H9 (cell line): ENCODE data around the gene SARS1. TPM values are rescaled to one million over a fixed set of nuclear protein-coding genes. Genes with fewer than 3 reads are reported as not detected.
"Not testable (repeated sequence)": the region's sequence is repeated elsewhere in the genome, so short reads cannot be mapped to it uniquely, and the experiment has no call there.

ENCODE experiments used
- DNase-seq: peaks from one replicate; pipeline ENCODE4 v3.0.0-alpha.2; 2017
- H2AFZ ChIP-seq: one replicate; pipeline ENCODE4 v1.6.1; 2013; ENCODE audit warnings: mild to moderate bottlenecking, low read length, control low read depth, moderate library complexity
- H2AK5ac ChIP-seq: 2 replicates; pipeline ENCODE4 v1.6.1; 2013; ENCODE audit warnings: low read length, control low read depth, mixed read lengths; ENCODE audit not compliant: insufficient read length
- H2BK120ac ChIP-seq: one replicate; pipeline ENCODE4 v1.6.1; 2013; ENCODE audit warnings: low read depth, mild to moderate bottlenecking, low read length, control low read depth, inconsistent platforms; ENCODE audit not compliant: poor library complexity, severe bottlenecking
- H2BK12ac ChIP-seq: 2 replicates; pipeline ENCODE4 v1.6.1; 2013; ENCODE audit warnings: low read length, control low read depth, mixed read lengths, low read depth; ENCODE audit not compliant: insufficient read length
- H2BK15ac ChIP-seq: 2 replicates; pipeline ENCODE4 v1.6.1; 2013; ENCODE audit warnings: low read depth, low read length, control low read depth
- H2BK20ac ChIP-seq: one replicate; pipeline ENCODE4 v1.6.1; 2013; ENCODE audit warnings: low read depth, mild to moderate bottlenecking, low read length, control low read depth, inconsistent platforms; ENCODE audit not compliant: poor library complexity, severe bottlenecking
- H2BK5ac ChIP-seq: 2 replicates; pipeline ENCODE4 v1.6.1; 2013; ENCODE audit warnings: low read length, control low read depth, mixed read lengths; ENCODE audit not compliant: insufficient read length
- H3K14ac ChIP-seq: 2 replicates; pipeline ENCODE4 v1.6.1; 2013; ENCODE audit warnings: low read length, control low read depth; ENCODE audit not compliant: insufficient read depth
- H3K18ac ChIP-seq: 2 replicates; pipeline ENCODE4 v1.6.1; 2013; ENCODE audit warnings: low read depth, mild to moderate bottlenecking, mixed read lengths, low read length, control low read depth; ENCODE audit not compliant: insufficient read length
- H3K23ac ChIP-seq: 2 replicates; pipeline ENCODE4 v1.6.1; 2013; ENCODE audit warnings: low read length, control low read depth, mixed read lengths, low read depth; ENCODE audit not compliant: insufficient read length
- H3K23me2 ChIP-seq: 2 replicates; pipeline ENCODE4 v1.6.1; 2013; ENCODE audit warnings: low read depth, mild to moderate bottlenecking, mixed read lengths, low read length, control low read depth; ENCODE audit not compliant: insufficient read length, poor library complexity, severe bottlenecking
- H3K27ac ChIP-seq: 2 replicates; pipeline ENCODE4 v1.5.1; 2013; ENCODE audit warnings: low read length, control low read depth, mixed read lengths, low read depth; ENCODE audit not compliant: insufficient read length
- H3K27me3 ChIP-seq: 2 replicates; pipeline ENCODE4 v1.6.1; 2013; ENCODE audit warnings: low read length, control low read depth, inconsistent platforms; ENCODE audit not compliant: insufficient read depth
- H3K4ac ChIP-seq: 2 replicates; pipeline ENCODE4 v1.6.1; 2013; ENCODE audit warnings: low read depth, mild to moderate bottlenecking, control low read depth, inconsistent platforms, low read length, moderate library complexity
- H3K4me1 ChIP-seq: 2 replicates; pipeline ENCODE4 v1.6.1; 2013; ENCODE audit warnings: low read length, control low read depth, inconsistent platforms; ENCODE audit not compliant: insufficient read depth
- H3K4me2 ChIP-seq: 2 replicates; pipeline ENCODE4 v1.6.1; 2013; ENCODE audit warnings: low read length, control low read depth, mixed read lengths; ENCODE audit not compliant: insufficient read length, insufficient read depth
- H3K56ac ChIP-seq: 2 replicates; pipeline ENCODE4 v1.6.1; 2013; ENCODE audit warnings: low read depth, mild to moderate bottlenecking, mixed read lengths, low read length, control low read depth; ENCODE audit not compliant: insufficient read length
- H3K79me1 ChIP-seq: 2 replicates; pipeline ENCODE4 v1.6.1; 2013; ENCODE audit warnings: low read depth, mild to moderate bottlenecking, moderate library complexity, low read length, control low read depth, inconsistent platforms; ENCODE audit not compliant: insufficient read depth, poor library complexity, severe bottlenecking
- H3K79me2 ChIP-seq: 2 replicates; pipeline ENCODE4 v1.6.1; 2013; ENCODE audit warnings: low read length, control low read depth, inconsistent platforms; ENCODE audit not compliant: insufficient read depth
- H3K9ac ChIP-seq: 2 replicates; pipeline ENCODE4 v1.6.1; 2013; ENCODE audit warnings: low read length, control low read depth, mixed read lengths; ENCODE audit not compliant: insufficient read length; ENCODE audit errors: extremely low read depth
- H3K9me3 ChIP-seq: one replicate; pipeline ENCODE4 v1.6.1; 2013; ENCODE audit warnings: low read depth, low read length, inconsistent platforms; ENCODE audit not compliant: control insufficient read depth
- H3T11ph ChIP-seq: one replicate; pipeline ENCODE4 v1.6.1; 2013; ENCODE audit warnings: mild to moderate bottlenecking, low read length, control low read depth, inconsistent platforms
- H4K20me1 ChIP-seq: one replicate; pipeline ENCODE4 v1.6.1; 2013; ENCODE audit not compliant: control insufficient read depth, insufficient read length, insufficient read depth
- H4K5ac ChIP-seq: 2 replicates; pipeline ENCODE4 v1.6.1; 2013; ENCODE audit warnings: low read depth, mild to moderate bottlenecking, mixed read lengths, low read length, control low read depth; ENCODE audit not compliant: insufficient read length
- H4K8ac ChIP-seq: replicated peaks from 2 replicates; pipeline ENCODE4 v1.6.1; 2013; ENCODE audit warnings: low read length, control low read depth, mixed read lengths, low read depth; ENCODE audit not compliant: insufficient read length
- H4K91ac ChIP-seq: 2 replicates; pipeline ENCODE4 v1.6.1; 2013; ENCODE audit warnings: low read depth, mild to moderate bottlenecking, moderate library complexity, mixed read lengths, low read length, control low read depth; ENCODE audit not compliant: insufficient read length
- H3K27ac Mint-ChIP-seq, 3 experiments: 2 replicates in 2 of 3; 3 replicates in 1 of 3; pipeline ENCODE4 v1.8.0; 2020 to 2021; ENCODE audit warnings: mixed read lengths in 3 of 3, mild to moderate bottlenecking in 1 of 3, moderate library complexity in 1 of 3
- H3K27me3 Mint-ChIP-seq: 2 replicates; pipeline ENCODE4 v1.8.0; 2021; ENCODE audit warnings: low read depth, mild to moderate bottlenecking, moderate library complexity, mixed read lengths
- H3K36me3 Mint-ChIP-seq, 3 experiments: 2 replicates in 2 of 3; 3 replicates in 1 of 3; pipeline ENCODE4 v1.8.0; 2020 to 2021; ENCODE audit warnings: low read depth in 3 of 3, mixed read lengths in 3 of 3; ENCODE audit not compliant: insufficient read depth in 1 of 3
- H3K4me1 Mint-ChIP-seq, 2 experiments: 2 replicates each; pipeline ENCODE4 v1.8.0; 2020; ENCODE audit warnings: mixed read lengths in 2 of 2
- H3K4me3 Mint-ChIP-seq, 2 experiments: 2 replicates in 1 of 2; 3 replicates in 1 of 2; pipeline ENCODE4 v1.8.0; 2020 to 2021; ENCODE audit warnings: mild to moderate bottlenecking in 2 of 2, mixed read lengths in 2 of 2, moderate library complexity in 1 of 2
- H3K9me3 Mint-ChIP-seq, 2 experiments: 2 replicates in 1 of 2; 3 replicates in 1 of 2; pipeline ENCODE4 v1.8.0; 2020; ENCODE audit warnings: mild to moderate bottlenecking in 2 of 2, mixed read lengths in 2 of 2, moderate library complexity in 1 of 2
- WGBS: extraction: QIAGEN DNeasy Blood & Tissue Kit; methylation state at CpG from one replicate; pipeline ENCODE4 v1.1.7; 2013; ENCODE audit warnings: missing lambda C conversion rate, low lambda C conversion rate, mixed read lengths; ENCODE audit not compliant: insufficient read length; ENCODE audit errors: extremely low coverage; 5-methylcytosine and 5-hydroxymethylcytosine counted together
- total RNA-seq: library from RNA; stranded (reverse); gene quantifications from 2 replicates; pipeline ENCODE4 v1.2.1, GENCODE V29; 2021
- TF ChIP-seq, protein P1 (sequence below): fragments of 200-600 bp; sonication (generic); conservative IDR thresholded peaks from 3 replicates; pipeline ENCODE4 v1.8.0; 2021; ENCODE audit warnings: antibody characterized with exemption, mild to moderate bottlenecking

The SARS1 gene
- total RNA-seq, 1 experiment from 2014 or later = 139 TPM

GRCh38 chr1:109171646-109172045, 42.1 kb upstream of the SARS1 start:
- Histone ChIP-seq H4K20me1 (no peaks in the 10 kb centered on the region), H3K4me1 (no peaks in the 10 kb centered on the region), H2BK12ac (no peak overlapping the region), H2BK20ac (no peak overlapping the region), H2AK5ac (no peak overlapping the region), H2AFZ (no peak overlapping the region), H4K5ac (no peak overlapping the region), H3K4me2 (no peak overlapping the region), H3T11ph (no peak overlapping the region), H3K23ac (no peak overlapping the region), H3K9ac (no peak overlapping the region), H4K8ac (no peak overlapping the region), H3K18ac (no peak overlapping the region), H4K91ac (no peak overlapping the region), H3K9me3 (no peaks in the 10 kb centered on the region), H3K27me3 (no peaks in the 10 kb centered on the region), H3K79me1 (no peaks in the 10 kb centered on the region), H3K4ac (no peak overlapping the region), H2BK120ac (no peak overlapping the region), H2BK15ac (no peak overlapping the region), H2BK5ac (no peak overlapping the region), H3K14ac (no peak overlapping the region; the same call in 1 of the 2 replicates), H3K27ac (no peak overlapping the region), H3K56ac (no peak overlapping the region), H3K79me2 (no peaks in the 10 kb centered on the region), H3K23me2 (no peaks in the 10 kb centered on the region)
- WGBS = no CpG with 5 or more reads among the region's 10 CpGs
- Mint-ChIP-seq H3K4me1 (peaks cover 15 to 16% of the 10 kb centered on the region in 2 experiments), H3K4me3 (no peak overlapping the region), H3K9me3 (no peaks in the 10 kb centered on the region), H3K27ac (peak overlapping the region in 1 of 3 experiments; percentile 13; a peak in 1 of 7 replicates), H3K27me3 (peaks cover 2% of the 10 kb centered on the region), H3K36me3 (no peaks in the 10 kb centered on the region)
- no peak for DNase-seq
- TF ChIP-seq, protein P1, sequence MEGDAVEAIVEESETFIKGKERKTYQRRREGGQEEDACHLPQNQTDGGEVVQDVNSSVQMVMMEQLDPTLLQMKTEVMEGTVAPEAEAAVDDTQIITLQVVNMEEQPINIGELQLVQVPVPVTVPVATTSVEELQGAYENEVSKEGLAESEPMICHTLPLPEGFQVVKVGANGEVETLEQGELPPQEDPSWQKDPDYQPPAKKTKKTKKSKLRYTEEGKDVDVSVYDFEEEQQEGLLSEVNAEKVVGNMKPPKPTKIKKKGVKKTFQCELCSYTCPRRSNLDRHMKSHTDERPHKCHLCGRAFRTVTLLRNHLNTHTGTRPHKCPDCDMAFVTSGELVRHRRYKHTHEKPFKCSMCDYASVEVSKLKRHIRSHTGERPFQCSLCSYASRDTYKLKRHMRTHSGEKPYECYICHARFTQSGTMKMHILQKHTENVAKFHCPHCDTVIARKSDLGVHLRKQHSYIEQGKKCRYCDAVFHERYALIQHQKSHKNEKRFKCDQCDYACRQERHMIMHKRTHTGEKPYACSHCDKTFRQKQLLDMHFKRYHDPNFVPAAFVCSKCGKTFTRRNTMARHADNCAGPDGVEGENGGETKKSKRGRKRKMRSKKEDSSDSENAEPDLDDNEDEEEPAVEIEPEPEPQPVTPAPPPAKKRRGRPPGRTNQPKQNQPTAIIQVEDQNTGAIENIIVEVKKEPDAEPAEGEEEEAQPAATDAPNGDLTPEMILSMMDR = no peak

- not testable (repeated sequence) for H2BK12ac ChIP-seq, H3K4me1 ChIP-seq, H2AK5ac ChIP-seq, H3K9me3 ChIP-seq, H3K18ac ChIP-seq, H3K23ac ChIP-seq, H4K8ac ChIP-seq, H4K91ac ChIP-seq, H3K9ac ChIP-seq, DNase-seq, H3K36me3 Mint-ChIP-seq, H3K79me1 ChIP-seq, H3K56ac ChIP-seq, H3K27ac Mint-ChIP-seq, H3K23me2 ChIP-seq, H3K4me2 ChIP-seq, H3K4ac ChIP-seq, H2BK15ac ChIP-seq, H3K14ac ChIP-seq, H2BK5ac ChIP-seq, H4K5ac ChIP-seq, H3K27me3 Mint-ChIP-seq, H3K79me2 ChIP-seq, H4K20me1 ChIP-seq, H3T11ph ChIP-seq, H3K4me3 Mint-ChIP-seq, H3K27ac ChIP-seq, H3K4me1 Mint-ChIP-seq, H2BK20ac ChIP-seq, H3K27me3 ChIP-seq, H2AFZ ChIP-seq, H2BK120ac ChIP-seq
- no CpG with 5 or more reads among the region's 1 CpG for WGBS
- peaks cover 10 to 16% of the 10 kb centered on the region in 2 experiments; a peak in 4 of 5 replicates for H3K9me3 Mint-ChIP-seq
Measured at GRCh38 chr1:109176349-109176748, 37.4 kb upstream of the SARS1 start.
